Sigmoid colon (tissue), 7 donors: ENCODE measurements around the gene ZNF575. TPM values are rescaled to one million over a fixed set of nuclear protein-coding genes. Genes with fewer than 3 reads are reported as not detected.
A peak's percentile ranks its signal among the peaks of the same experiment; 100 is the strongest.

ENCODE experiments used
- DNase-seq: peaks from one replicate; pipeline ENCODE4 v3.0.0-alpha.2; 2019
- H3K27ac ChIP-seq, 4 donors: fragments of 200-600 bp; sonication (generic); one replicate each; pipeline ENCODE4 v1.5.1; 2016 to 2019; ENCODE audit warnings: mild to moderate bottlenecking in 1 of 4
- H3K27me3 ChIP-seq, 3 donors: fragments of 200-600 bp; sonication (generic); one replicate each; pipeline ENCODE4 v1.5.1; 2019; ENCODE audit warnings: mild to moderate bottlenecking in 1 of 3
- H3K36me3 ChIP-seq, 4 donors: fragments of 200-600 bp; sonication (generic); one replicate each; pipeline ENCODE4 v1.5.1; 2016 to 2019
- H3K4me1 ChIP-seq, 4 donors: fragments of 200-600 bp; sonication (generic); one replicate each; pipeline ENCODE4 v1.5.1; 2017 to 2019
- H3K4me3 ChIP-seq, 4 donors: fragments of 200-600 bp; sonication (generic); one replicate each; pipeline ENCODE4 v1.5.1; 2017 to 2019; ENCODE audit warnings: mild to moderate bottlenecking in 2 of 4, moderate library complexity in 1 of 4
- H3K9me3 ChIP-seq, 4 donors: fragments of 200-600 bp in 3 of 4; sonication (generic) in 3 of 4; one replicate each; pipeline versions ENCODE4 v1.5.1 to v1.6.1; 2013 to 2019
- EP300 ChIP-seq, 4 donors: sonication (generic); formaldehyde crosslinking; IDR thresholded peaks; one replicate each; pipeline ENCODE4 v1.6.1; 2017; ENCODE audit warnings: antibody characterized with exemption in 4 of 4
- POLR2A ChIP-seq, 2 donors: fragments of 450-650 bp; IDR thresholded peaks; one replicate each; pipeline ENCODE4 v1.6.1; 2016; ENCODE audit warnings: antibody characterized with exemption in 2 of 2, mild to moderate bottlenecking in 2 of 2, moderate library complexity in 2 of 2
- POLR2AphosphoS5 ChIP-seq, 4 donors: sonication (generic); formaldehyde crosslinking; IDR thresholded peaks; one replicate each; pipeline ENCODE4 v1.6.1; 2017; ENCODE audit warnings: antibody characterized with exemption in 4 of 4
- WGBS, 2 donors: extraction: QIAGEN DNeasy Blood & Tissue Kit; methylation state at CpG; one replicate each; pipeline ENCODE4 v1.1.7; 2013; 5-methylcytosine and 5-hydroxymethylcytosine counted together
- intact Hi-C: fragments of 100-400 bp; cut with DNase I; formaldehyde crosslinking; loops from one replicate; pipeline ENCODE4 v1.15.1; 2023
- polyA plus RNA-seq, 3 donors: library from polyadenylated mRNA; stranded (reverse); fragments of 200-250 nt; gene quantifications; one replicate each; pipeline ENCODE4 v1.2.3, GENCODE V29; 2013
- total RNA-seq, 4 donors: library from RNA; depleted of rRNA; stranded (reverse); fragments of >200 nt; gene quantifications; one replicate each; pipeline ENCODE4 v1.1.0, GENCODE V29; 2016
- TF ChIP-seq, protein P1 (sequence below), 4 experiments: fragments of 450-650 bp in 3 of 4; fragments of 200-600 bp in 1 of 4; IDR thresholded peaks; one replicate each; pipeline ENCODE4 v1.5.1; 2016 to 2019; ENCODE audit warnings: antibody characterized with exemption in 4 of 4, mild to moderate bottlenecking in 3 of 4, moderate library complexity in 2 of 4
- donor health status: healthy with polysubstance abuse.
- donor health status: Bipolar disorder and iron deficiency.
- donor health status: healthy.

Gene ZNF575
- total and polyA plus RNA-seq, 7 donors, result 0.14 to 4.2 (median 4.1) TPM; not detected in 3

- Histone ChIP-seq H3K27ac (no peak overlapping the region), H3K36me3 (peaks cover 19 to 79% (median 41%) of the 10 kb centered on the region in 4 donors), H3K4me1 (no peaks in the 10 kb centered on the region), H3K4me3 (no peak overlapping the region), H3K27me3 (no peaks in the 10 kb centered on the region), H3K9me3 (no peaks in the 10 kb centered on the region)
- intact Hi-C loops, result no loop called here
- peak; percentile 58 for DNase-seq
- TF ChIP-seq, protein P1, sequence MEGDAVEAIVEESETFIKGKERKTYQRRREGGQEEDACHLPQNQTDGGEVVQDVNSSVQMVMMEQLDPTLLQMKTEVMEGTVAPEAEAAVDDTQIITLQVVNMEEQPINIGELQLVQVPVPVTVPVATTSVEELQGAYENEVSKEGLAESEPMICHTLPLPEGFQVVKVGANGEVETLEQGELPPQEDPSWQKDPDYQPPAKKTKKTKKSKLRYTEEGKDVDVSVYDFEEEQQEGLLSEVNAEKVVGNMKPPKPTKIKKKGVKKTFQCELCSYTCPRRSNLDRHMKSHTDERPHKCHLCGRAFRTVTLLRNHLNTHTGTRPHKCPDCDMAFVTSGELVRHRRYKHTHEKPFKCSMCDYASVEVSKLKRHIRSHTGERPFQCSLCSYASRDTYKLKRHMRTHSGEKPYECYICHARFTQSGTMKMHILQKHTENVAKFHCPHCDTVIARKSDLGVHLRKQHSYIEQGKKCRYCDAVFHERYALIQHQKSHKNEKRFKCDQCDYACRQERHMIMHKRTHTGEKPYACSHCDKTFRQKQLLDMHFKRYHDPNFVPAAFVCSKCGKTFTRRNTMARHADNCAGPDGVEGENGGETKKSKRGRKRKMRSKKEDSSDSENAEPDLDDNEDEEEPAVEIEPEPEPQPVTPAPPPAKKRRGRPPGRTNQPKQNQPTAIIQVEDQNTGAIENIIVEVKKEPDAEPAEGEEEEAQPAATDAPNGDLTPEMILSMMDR (IDR thresholded peaks at IDR 0.05), result no peak
- no peak for TF ChIP-seq EP300 (IDR thresholded peaks at IDR 0.05)
- TF ChIP-seq POLR2A (IDR thresholded peaks at IDR 0.05), result no peak
- no peak for TF ChIP-seq POLR2AphosphoS5 (IDR thresholded peaks at IDR 0.05)
- 93 to 94% methylated on average over 23 of the region's 23 CpGs for WGBS, 2 donors
These were observed 18.6 kb downstream of the ZNF575 start for GRCh38 chr19:43551399-43552197.

DNA sequence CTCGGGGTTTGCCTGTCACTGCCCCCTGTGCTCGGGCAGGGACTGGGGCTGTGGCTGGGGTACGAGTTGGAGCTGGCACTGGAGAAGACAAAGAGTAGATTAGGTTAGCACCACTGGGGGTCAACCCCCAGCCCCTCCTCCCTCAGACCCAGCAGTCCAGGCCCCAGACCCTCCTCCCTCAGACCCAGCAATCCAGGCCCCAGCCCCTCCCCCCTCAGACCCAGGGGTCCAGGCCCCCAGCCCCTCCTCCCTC lies 19.1 kb downstream of the ZNF575 start:
- Histone ChIP-seq H3K4me3 (no peak overlapping the region), H3K27me3 (no peaks in the 10 kb centered on the region), H3K36me3 (peaks cover 19 to 79% (median 41%) of the 10 kb centered on the region in 4 donors), H3K9me3 (no peaks in the 10 kb centered on the region), H3K4me1 (no peaks in the 10 kb centered on the region), H3K27ac (no peak overlapping the region)
- intact Hi-C loops, result no loop called here
- no peak for DNase-seq
- WGBS, 2 donors, result 89 to 92% methylated on average over 3 of the region's 3 CpGs
- TF ChIP-seq, protein P1 (IDR thresholded peaks at IDR 0.05), result no peak
- no peak for TF ChIP-seq POLR2AphosphoS5 (IDR thresholded peaks at IDR 0.05)
- no peak for TF ChIP-seq EP300 (IDR thresholded peaks at IDR 0.05)
- no peak for TF ChIP-seq POLR2A (IDR thresholded peaks at IDR 0.05)

DNA sequence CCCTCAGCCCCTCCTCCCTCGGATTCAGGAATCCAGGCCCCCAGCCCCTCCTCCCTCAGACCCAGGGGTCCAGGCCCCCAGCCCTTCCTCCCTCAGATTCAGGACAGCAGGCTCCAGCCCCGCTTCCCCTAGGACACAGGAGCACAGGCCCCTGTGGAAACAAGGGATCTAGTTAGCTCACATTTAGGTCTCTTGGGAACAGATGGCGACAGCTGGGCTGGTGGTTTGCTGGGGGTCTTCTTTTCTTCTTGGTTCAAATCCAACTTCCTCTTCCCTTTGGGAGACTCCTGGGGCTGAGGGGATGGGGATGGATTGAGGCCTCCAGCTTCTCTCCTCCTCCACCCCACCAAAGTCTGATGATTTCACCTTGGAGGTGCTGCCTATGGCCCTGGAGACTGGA lies 19.6 kb downstream of the ZNF575 start:
- Histone ChIP-seq H3K4me1 (no peaks in the 10 kb centered on the region), H3K4me3 (no peak overlapping the region), H3K9me3 (no peaks in the 10 kb centered on the region), H3K36me3 (peaks cover 19 to 75% (median 41%) of the 10 kb centered on the region in 4 donors), H3K27me3 (no peaks in the 10 kb centered on the region), H3K27ac (no peak overlapping the region)
- intact Hi-C loops, result no loop called here
- TF ChIP-seq POLR2AphosphoS5 (IDR thresholded peaks at IDR 0.05), result no peak
- TF ChIP-seq EP300 (IDR thresholded peaks at IDR 0.05), result no peak
- TF ChIP-seq, protein P1 (IDR thresholded peaks at IDR 0.05), result no peak
- 71 to 81% methylated on average over 3 of the region's 3 CpGs for WGBS, 2 donors
- DNase-seq, result no peak

DNA sequence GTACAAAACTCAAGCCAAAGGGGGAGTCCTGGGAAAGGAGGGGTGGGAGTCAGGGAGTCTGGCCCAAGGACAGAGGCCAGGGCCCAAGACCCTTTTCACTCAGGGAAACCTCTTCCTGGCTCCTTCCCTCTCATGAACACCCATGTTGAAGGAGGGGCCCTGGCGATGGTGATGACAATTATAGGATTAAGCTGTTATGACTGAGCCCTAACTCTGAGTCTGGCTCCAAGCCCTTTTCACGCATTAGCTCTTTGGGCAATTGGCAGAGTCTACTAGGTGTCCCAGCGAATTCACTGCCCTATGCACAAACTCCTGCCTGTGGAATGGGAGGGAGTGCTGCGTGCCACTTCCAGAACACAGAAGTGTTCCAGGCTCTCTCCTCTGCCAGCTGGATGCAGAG lies 20.7 kb downstream of the ZNF575 start:
- H3K4me1 ChIP-seq, result no peaks in the 10 kb centered on the region
- intact Hi-C loops, result no loop called here
- no peak for TF ChIP-seq POLR2A (IDR thresholded peaks at IDR 0.05)
- no peak for TF ChIP-seq POLR2AphosphoS5 (IDR thresholded peaks at IDR 0.05)
- TF ChIP-seq, protein P1 (IDR thresholded peaks at IDR 0.05), result no peak
- TF ChIP-seq EP300 (IDR thresholded peaks at IDR 0.05), result no peak
- H3K36me3 ChIP-seq, result peaks cover 19 to 80% (median 41%) of the 10 kb centered on the region in 4 donors
- no peak overlapping the region for H3K4me3 ChIP-seq
- no peak for DNase-seq
- H3K9me3 ChIP-seq, result no peaks in the 10 kb centered on the region
- 80 to 82% methylated on average over 4 of the region's 4 CpGs for WGBS, 2 donors
- H3K27ac ChIP-seq, result no peak overlapping the region
- H3K27me3 ChIP-seq, result no peaks in the 10 kb centered on the region
